Suprapubic skin (tissue), 4 donors: ENCODE data around the gene TAF5L.

Source experiments
- EP300 ChIP-seq: sonication (generic); formaldehyde crosslinking; IDR thresholded peaks from one replicate; pipeline ENCODE4 v1.6.1; 2017; ENCODE audit warnings: antibody characterized with exemption
- POLR2AphosphoS5 ChIP-seq, 3 donors: sonication (generic); formaldehyde crosslinking; IDR thresholded peaks; one replicate each; pipeline ENCODE4 v1.6.1; 2017; ENCODE audit warnings: antibody characterized with exemption in 3 of 3
- TF ChIP-seq, protein P1 (sequence below), 2 donors: fragments of 200-600 bp in 1 of 2; fragments of 450-650 bp in 1 of 2; sonication (generic) in 1 of 2; IDR thresholded peaks; one replicate each; pipeline ENCODE4 v1.5.1; 2016 to 2019; ENCODE audit warnings: antibody characterized with exemption in 2 of 2, mild to moderate bottlenecking in 1 of 2, moderate library complexity in 1 of 2

DNA sequence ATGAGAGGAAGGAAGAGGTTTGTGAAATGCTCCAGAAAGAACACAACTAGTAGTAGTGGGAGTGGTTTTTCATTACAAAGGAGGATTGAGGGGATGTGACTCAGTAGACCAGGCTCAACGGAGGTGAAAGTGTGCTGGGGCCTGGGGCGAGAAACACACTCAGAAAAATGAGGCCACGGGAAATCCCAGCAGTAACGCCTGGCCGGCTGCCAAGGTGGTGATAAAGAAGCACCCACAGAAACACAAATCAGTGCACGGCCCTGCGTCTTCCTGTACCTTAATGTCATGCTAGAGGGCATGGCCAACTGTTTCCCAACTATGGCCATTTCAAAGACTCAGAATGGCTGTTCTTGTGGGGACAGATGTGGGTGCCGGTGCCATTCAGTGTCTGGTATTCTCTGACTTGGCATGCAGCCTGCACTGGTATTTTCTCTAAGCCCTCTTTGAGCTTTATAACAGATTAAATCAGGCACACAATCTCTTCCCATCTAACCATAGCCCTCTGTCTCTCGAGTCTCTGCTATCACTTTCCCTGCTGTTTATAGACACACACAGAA is 38.3 kb upstream of the TAF5L start:
- TF ChIP-seq, protein P1, sequence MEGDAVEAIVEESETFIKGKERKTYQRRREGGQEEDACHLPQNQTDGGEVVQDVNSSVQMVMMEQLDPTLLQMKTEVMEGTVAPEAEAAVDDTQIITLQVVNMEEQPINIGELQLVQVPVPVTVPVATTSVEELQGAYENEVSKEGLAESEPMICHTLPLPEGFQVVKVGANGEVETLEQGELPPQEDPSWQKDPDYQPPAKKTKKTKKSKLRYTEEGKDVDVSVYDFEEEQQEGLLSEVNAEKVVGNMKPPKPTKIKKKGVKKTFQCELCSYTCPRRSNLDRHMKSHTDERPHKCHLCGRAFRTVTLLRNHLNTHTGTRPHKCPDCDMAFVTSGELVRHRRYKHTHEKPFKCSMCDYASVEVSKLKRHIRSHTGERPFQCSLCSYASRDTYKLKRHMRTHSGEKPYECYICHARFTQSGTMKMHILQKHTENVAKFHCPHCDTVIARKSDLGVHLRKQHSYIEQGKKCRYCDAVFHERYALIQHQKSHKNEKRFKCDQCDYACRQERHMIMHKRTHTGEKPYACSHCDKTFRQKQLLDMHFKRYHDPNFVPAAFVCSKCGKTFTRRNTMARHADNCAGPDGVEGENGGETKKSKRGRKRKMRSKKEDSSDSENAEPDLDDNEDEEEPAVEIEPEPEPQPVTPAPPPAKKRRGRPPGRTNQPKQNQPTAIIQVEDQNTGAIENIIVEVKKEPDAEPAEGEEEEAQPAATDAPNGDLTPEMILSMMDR (IDR thresholded peaks at IDR 0.05): no peak
- no peak for TF ChIP-seq EP300
- TF ChIP-seq POLR2AphosphoS5 (IDR thresholded peaks at IDR 0.05): no peak
